ENCODE results near the gene SLTM.

DNA sequence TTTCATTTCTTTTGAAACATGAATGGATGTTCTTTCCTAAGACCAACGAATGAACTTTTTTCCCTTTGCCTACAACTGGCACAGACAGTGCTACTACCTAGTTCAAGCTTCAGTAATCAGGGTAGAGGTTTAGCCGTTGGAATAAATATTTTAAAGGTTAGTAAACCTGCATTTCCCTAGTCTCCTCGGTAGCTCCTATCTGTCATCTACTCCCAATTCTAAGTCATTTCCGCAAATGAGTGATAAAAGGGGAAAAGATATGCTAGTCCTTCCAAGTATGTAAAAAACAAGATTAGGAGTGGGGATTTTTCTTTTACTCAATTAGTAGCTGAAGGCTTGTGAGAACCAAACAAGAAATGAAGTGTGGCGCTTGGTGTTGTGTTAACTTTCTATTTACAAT lies 15.2 kb downstream of the SLTM start:
- TF ChIP-seq, protein P1, sequence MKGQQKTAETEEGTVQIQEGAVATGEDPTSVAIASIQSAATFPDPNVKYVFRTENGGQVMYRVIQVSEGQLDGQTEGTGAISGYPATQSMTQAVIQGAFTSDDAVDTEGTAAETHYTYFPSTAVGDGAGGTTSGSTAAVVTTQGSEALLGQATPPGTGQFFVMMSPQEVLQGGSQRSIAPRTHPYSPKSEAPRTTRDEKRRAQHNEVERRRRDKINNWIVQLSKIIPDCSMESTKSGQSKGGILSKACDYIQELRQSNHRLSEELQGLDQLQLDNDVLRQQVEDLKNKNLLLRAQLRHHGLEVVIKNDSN (IDR thresholded peaks at IDR 0.05), result no peak
- TF ChIP-seq, protein P2, sequence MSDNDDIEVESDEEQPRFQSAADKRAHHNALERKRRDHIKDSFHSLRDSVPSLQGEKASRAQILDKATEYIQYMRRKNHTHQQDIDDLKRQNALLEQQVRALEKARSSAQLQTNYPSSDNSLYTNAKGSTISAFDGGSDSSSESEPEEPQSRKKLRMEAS (IDR thresholded peaks at IDR 0.05), result no peak
- no peak for TF ChIP-seq EP300 (IDR thresholded peaks at IDR 0.05; ENCODE audit: borderline replicate concordance)
- TF ChIP-seq RAD21 (IDR thresholded peaks at IDR 0.05; ENCODE audit: low read depth), result no peak
- no peak for TF ChIP-seq CREB1 (IDR thresholded peaks at IDR 0.05; ENCODE audit: low read depth)
- TF ChIP-seq CEBPB (IDR thresholded peaks at IDR 0.05), result no peak
- no peak for TF ChIP-seq TAF1 (IDR thresholded peaks at IDR 0.05; ENCODE audit: low read depth)
- TF ChIP-seq YY1 (IDR thresholded peaks at IDR 0.05; ENCODE audit: low read depth), result no peak
- TF ChIP-seq NFIC (IDR thresholded peaks at IDR 0.05), result no peak
- no peak for TF ChIP-seq TEAD4 (IDR thresholded peaks at IDR 0.05)

Measured in Ishikawa (cell line).